HL-60 (cell line): Measurements from ENCODE around the gene STAC2.

ENCODE experiments used
- POLR2AphosphoS5 ChIP-seq: IDR thresholded peaks from 2 replicates; pipeline ENCODE4 v1.6.1; 2012; ENCODE audit warnings: low read depth
- TF ChIP-seq, protein P1 (sequence below): IDR thresholded peaks from one replicate; pipeline ENCODE4 v1.5.1; 2011; ENCODE audit warnings: low read length, control low read depth, inconsistent platforms; ENCODE audit not compliant: insufficient read depth
- TF ChIP-seq, protein P2 (sequence below): IDR thresholded peaks from 2 replicates; pipeline ENCODE4 v1.6.1; 2012; ENCODE audit warnings: low read depth; ENCODE audit not compliant: insufficient replicate concordance

DNA sequence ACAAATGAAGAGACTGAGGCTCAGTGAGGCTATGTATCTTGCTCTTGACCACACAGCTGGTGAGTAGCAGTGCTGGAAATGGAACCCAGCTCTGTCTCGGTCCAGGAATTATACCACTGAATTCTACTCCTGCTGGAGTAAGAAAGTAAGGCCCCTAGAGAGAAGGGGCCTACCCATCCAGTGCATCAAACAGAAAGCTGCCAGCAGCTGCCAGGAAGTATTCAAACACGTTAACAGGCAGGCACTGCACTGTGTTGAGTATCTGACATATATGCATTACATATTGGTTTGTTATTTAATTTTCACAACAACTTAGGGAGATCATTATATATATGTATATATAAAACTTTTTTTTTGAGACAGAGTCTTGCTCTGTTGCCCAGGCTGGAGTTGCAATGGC, 63.8 kb downstream of the STAC2 start:
- TF ChIP-seq, protein P1, sequence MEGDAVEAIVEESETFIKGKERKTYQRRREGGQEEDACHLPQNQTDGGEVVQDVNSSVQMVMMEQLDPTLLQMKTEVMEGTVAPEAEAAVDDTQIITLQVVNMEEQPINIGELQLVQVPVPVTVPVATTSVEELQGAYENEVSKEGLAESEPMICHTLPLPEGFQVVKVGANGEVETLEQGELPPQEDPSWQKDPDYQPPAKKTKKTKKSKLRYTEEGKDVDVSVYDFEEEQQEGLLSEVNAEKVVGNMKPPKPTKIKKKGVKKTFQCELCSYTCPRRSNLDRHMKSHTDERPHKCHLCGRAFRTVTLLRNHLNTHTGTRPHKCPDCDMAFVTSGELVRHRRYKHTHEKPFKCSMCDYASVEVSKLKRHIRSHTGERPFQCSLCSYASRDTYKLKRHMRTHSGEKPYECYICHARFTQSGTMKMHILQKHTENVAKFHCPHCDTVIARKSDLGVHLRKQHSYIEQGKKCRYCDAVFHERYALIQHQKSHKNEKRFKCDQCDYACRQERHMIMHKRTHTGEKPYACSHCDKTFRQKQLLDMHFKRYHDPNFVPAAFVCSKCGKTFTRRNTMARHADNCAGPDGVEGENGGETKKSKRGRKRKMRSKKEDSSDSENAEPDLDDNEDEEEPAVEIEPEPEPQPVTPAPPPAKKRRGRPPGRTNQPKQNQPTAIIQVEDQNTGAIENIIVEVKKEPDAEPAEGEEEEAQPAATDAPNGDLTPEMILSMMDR, result no peak
- TF ChIP-seq, protein P2, sequence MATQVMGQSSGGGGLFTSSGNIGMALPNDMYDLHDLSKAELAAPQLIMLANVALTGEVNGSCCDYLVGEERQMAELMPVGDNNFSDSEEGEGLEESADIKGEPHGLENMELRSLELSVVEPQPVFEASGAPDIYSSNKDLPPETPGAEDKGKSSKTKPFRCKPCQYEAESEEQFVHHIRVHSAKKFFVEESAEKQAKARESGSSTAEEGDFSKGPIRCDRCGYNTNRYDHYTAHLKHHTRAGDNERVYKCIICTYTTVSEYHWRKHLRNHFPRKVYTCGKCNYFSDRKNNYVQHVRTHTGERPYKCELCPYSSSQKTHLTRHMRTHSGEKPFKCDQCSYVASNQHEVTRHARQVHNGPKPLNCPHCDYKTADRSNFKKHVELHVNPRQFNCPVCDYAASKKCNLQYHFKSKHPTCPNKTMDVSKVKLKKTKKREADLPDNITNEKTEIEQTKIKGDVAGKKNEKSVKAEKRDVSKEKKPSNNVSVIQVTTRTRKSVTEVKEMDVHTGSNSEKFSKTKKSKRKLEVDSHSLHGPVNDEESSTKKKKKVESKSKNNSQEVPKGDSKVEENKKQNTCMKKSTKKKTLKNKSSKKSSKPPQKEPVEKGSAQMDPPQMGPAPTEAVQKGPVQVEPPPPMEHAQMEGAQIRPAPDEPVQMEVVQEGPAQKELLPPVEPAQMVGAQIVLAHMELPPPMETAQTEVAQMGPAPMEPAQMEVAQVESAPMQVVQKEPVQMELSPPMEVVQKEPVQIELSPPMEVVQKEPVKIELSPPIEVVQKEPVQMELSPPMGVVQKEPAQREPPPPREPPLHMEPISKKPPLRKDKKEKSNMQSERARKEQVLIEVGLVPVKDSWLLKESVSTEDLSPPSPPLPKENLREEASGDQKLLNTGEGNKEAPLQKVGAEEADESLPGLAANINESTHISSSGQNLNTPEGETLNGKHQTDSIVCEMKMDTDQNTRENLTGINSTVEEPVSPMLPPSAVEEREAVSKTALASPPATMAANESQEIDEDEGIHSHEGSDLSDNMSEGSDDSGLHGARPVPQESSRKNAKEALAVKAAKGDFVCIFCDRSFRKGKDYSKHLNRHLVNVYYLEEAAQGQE, result no peak
- no peak for TF ChIP-seq POLR2AphosphoS5
